Stimulated activated CD4-positive, alpha-beta T cell treated with anti-CD3 and anti-CD28 coated beads, TNF-alpha, amount 100 ng/mL, for 24 hours (primary cell): Measurements from ENCODE around the gene EPC1.
A peak's percentile ranks its signal among the peaks of the same experiment; 100 is the strongest.

ENCODE experiments used
- DNase-seq, 3 experiments: peaks; one replicate each; pipeline ENCODE4 v3.0.0-alpha.2; 2020; ENCODE audit warnings: low read depth in 3 of 3

The EPC1 gene

GRCh38 chr10:32337350-32337749, 9.6 kb downstream of the EPC1 start:
- DNase-seq, result no peak

DNA sequence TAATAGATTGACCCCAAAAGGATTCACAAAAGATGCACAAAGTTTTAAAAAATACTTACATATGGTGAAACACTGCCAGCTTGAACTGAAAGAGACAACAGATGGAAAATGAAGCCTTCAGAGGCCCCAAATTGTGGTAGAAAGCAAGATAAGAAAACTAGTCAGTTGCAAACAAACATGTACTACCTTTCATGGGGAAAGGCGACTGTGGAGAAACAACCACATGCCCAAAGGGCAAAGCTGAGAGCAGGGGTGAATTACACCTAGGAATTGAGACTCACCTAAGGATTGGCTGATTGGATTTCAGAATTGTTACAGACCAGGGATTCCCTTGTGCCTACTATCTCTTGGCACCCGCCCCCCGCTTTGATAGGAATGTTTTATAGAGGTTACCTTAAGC, 13.1 kb downstream of the EPC1 start:
- no peak for DNase-seq

DNA sequence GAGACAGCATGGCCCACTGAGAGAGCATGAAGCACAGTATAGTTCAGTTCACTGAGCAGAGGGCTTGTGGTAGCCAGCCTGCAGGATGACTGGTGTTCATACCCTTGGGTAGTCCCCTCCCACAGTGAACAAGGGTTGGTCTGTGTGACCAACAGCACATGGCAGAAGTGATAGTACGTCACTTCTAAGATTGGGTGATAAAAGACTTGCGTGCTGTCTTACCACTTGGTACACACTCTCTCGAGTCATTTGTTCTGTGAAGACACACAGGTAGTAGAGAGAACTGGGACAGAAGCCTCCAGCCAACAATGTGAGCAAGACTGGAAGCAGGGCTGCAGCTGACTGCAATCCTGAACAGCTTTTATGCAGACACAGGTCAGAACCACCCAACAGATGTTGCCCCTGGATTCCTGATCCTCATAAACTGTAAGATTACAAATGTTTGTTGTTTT, 14.6 kb downstream of the EPC1 start:
- DNase-seq, result peak; percentile 48 to 70 (median 66)

DNA sequence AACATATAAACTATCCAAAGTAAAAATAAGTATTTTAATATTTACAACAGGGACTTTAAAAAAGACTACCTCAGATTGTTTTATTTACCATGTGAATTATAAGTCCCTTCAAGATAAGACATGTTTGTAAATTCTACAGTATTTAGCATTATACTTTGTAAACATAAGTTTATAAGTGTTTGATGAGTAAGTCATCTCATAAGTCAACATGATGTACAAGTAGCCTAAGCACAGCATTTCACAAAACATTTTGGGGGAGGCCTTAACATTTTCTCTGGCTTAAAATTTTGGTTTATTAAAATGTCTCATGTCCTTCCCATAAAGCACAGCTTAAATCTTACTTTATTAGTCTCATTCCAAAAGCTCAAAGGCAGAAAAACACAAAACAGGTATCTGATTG, 15.4 kb downstream of the EPC1 start:
- no peak for DNase-seq

- no peak for DNase-seq
These were observed 16.7 kb downstream of the EPC1 start for GRCh38 chr10:32330214-32330613.

DNA sequence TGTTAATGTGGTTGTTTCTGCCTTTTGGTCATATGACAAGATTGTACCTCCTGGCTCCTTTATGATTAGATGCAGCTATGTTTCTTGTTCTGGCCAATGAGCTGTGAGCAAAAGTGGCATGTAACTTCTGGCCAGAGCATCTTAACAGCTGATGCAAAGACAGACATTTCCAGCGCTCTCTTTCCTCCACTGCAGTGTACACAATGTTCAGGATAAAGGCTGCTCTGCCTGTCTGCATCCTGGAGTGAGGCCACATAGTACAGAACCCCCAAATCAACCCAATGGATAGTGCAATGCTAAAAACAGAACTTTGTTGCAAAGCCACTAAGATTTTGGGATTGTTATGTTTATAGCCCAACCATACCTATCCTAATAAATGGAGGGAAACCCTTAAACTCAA, 17.9 kb downstream of the EPC1 start:
- DNase-seq, result no peak

- no peak for DNase-seq
These were observed 18.5 kb downstream of the EPC1 start for GRCh38 chr10:32328499-32328898.

- no peak for DNase-seq
These were observed 19.6 kb downstream of the EPC1 start for GRCh38 chr10:32327364-32327691.

DNA sequence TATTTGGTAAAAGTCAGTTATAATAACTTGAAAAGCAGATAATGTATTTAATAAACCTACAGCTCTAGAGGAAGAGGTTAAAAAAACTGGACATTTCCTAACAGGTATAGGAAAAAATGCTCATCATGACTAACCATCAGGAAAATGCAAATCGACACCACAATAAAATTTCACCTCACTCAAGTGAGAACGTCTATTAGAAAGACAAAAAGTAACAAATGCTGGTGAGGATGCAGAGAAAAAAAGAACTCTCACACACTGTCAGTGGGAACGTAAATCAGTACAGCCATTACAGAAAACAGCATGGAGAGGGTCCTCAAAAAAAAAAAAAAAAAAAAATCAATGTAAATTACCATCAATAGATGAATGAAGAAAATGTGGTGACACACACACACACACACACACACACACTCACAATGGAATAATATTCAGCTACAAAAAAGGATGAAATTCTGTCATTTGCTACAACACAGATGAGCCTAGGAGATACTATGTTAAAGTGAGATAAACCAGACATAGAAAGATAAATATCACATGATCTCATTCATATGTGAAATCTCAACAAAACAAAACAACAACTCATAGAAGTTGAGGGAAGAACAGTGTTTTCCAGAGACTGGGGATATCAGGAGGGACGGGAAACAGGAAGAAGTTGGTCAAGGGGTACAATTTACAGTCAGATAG, 20.1 kb downstream of the EPC1 start:
- no peak for DNase-seq

DNA sequence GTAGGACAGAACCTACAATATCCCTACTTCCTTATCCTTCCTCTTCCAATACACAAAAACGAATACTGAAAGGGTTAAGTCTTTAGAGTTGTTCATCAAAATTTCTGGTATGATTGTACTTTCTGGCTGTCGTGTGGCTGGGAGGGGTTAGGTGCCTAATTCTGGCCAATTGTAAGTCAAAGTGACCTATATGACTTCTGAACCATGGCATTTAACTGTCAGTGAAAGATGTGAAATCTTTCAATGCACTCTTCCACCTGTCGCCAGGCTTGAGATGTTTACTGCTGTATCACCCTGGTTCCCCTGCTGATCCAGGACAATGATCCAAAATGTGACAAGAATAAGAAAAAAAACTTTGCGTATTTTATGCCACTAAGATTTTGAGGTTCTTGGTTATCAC, 20.8 kb downstream of the EPC1 start:
- no peak for DNase-seq

GRCh38 chr10:32323051-32323450, 23.9 kb downstream of the EPC1 start:
- DNase-seq, result no peak

DNA sequence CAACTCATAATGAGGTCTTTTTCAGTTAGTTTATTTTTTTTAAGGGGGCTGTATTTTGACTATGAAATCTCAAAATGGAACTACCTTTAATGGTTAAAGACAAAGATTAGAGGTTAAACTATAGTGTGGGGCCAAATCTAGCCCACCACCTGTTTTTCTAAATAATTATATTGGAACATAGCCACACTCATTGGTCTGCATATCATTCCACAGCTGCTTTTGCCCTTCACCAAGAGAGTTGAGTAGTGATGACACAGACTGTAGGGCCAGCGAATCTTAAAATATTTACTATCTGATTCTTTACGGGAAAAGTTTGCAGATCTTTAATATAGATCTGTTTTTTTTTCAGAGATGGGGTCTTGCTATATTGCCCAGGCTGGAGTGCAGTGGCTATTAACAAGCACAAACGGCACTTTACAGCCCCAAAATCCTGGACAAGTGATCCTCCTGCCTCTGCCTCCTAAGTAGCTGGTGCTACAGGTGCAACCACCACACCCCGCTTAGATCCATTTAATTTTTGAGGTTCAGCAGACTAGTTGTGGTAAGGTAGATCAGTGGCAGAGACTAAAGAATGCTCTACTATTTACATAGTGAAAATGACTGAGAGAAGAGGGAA, 25.8 kb downstream of the EPC1 start:
- no peak for DNase-seq

- DNase-seq, result no peak
These were observed 28.5 kb downstream of the EPC1 start for GRCh38 chr10:32318476-32318896.

DNA sequence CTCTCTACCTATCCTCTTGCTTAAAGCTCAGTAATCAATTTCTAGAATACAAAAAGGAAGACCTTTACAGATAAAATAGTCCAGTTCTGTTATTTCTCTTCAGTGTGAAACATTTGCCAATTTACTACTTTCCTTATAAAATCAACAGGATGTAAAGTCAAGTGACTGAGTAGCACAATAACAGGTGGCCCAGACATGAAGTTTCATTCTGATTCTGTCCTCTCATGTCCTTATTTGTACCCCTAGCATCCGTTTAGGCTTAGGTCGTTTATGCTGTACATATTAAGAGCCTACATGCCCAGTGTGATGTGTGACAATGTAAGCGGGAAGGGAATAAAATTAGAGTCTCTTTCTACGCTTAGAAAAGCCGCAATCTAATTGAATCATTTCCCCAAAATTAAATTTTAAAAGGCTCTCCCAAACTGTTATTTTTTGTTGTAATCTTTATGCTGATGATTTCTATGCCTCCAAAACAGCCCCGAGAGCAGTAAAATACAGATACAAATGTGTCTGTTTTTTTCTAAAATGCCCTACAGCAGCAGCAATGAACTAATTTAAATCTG, 29.1 kb downstream of the EPC1 start:
- no peak for DNase-seq

- DNase-seq, result no peak
These were observed 31.5 kb downstream of the EPC1 start for GRCh38 chr10:32315424-32315823.

- DNase-seq, result no peak
These were observed 32.4 kb downstream of the EPC1 start for GRCh38 chr10:32314588-32314987.

DNA sequence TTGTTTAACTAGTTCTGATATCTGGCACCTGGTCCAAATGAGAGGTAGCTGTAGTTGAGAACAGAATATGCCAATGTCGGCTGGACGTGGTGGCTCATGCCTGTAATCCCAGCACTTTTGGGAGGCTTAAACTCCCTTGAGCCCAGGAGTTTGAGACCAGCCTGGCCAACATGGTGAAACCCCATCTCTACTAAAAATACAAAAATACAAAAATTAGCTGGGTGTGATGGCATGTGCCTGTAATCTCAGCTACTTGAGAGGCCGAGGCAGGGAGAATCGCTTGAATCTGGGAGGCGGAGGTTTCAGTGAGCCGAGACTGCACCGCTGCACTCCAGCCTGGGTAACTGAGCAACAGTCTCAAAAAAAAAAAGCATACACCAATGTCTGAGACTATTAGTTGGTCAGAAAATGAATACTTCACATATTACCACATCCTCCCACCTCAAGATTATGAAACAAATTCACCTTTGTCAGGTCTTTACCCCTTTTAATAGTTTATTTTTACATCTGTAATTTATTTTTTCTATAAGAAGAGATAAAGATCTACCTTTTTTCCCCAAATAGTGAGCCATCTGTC, 38.8 kb downstream of the EPC1 start:
- DNase-seq, result no peak

DNA sequence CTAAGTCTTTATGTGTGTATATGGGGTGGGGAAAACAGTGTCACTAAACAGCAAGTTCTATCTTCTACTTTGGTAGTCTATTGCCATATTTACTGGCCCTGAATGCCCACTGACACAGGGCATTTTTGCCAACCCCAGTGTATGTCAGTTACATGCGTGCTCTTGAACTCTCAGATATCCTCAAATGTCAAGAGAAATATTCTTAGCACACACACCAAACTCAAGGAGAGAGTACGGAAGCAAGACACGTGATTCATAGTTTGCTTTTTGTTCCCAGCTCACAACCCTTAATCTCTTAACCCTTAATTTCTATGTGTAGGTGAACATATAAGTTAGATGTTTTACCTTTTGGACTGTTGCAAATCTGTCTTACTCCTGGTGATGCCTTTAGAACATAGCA, 39.3 kb downstream of the EPC1 start:
- DNase-seq, result no peak

DNA sequence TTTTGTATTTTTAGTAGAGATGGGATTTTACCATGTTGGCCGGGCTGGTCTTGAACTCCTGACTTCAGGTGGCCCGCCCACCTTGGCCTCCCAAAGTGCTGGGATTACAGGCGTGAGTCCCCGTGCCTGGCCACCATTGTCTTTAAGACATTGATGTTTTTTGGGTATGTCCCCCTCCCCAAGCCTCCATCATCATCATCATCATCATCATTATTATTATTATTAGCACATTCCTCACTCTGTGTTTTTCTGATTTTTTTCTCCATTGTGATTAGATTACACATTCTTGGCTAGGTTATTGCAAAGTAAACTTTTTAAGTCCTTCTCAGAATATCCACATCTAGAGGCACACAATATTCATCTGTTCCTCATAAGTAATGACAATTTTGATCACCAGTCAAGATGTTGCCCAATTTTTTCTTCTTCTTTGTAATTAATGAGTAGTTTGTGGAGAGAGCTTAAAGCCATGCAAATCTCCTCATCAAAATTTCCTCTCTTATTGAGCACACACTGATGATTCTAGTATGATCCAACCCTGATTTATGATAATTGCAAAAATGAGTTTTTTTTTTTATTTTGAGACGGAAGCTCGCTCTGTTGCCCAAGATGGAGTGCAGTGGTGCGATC, 47.5 kb downstream of the EPC1 start:
- no peak for DNase-seq

DNA sequence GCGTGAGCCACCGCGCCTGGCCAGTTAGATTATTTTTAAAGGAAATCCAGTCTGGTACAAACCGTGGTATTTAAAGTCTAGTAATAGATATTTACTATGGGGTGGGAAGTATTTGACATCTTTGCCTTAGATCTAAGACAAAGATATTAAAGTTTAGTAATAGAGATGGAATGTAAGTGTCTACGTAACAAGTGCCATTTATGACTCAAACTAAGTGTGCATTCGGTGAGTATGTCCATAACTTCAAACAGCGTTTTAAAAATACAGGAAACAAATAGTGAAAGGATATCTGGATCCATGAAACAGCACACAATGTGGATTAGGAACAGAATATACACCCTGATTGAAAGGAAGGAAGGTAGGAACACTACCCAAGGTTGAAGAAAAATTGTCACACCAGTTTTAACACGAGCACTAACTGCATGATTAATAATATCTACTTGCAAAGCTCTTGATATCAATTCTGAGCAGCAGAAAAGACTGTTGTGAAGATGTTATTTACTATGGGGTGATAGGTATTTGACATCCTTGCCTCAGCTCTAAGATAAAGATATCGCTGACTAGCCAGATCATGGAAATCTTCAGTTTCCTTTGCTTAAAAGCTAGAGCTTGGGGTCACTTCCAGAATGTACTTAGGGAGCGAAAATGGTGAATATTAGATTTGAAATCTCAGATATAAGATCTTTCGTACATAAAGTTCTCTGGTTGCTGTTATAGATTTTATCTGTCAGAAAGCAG, 48.7 kb downstream of the EPC1 start:
- DNase-seq, result no peak

- no peak for DNase-seq
These were observed 51.9 kb downstream of the EPC1 start for GRCh38 chr10:32295027-32295426.

GRCh38 chr10:32293581-32293980, 53.4 kb downstream of the EPC1 start:
- no peak for DNase-seq
